SK-N-SH treated with all-trans-retinoic acid at 6 μM for 48 hours (cell line): Measurements from ENCODE around the gene IQCH.

Experiments
- CSDC2 ChIP-seq: fragments of 250-450 bp; sonication (Bioruptor Pico); IDR thresholded peaks from 2 replicates; pipeline ENCODE4 v1.5.0; 2020; ENCODE audit warnings: mild to moderate bottlenecking, moderate library complexity
- ESRRG ChIP-seq: fragments of 250-450 bp; sonication (Bioruptor Pico); IDR thresholded peaks from 2 replicates; pipeline ENCODE4 v1.6.1; 2021; ENCODE audit warnings: mild to moderate bottlenecking
- GLIS3 ChIP-seq: fragments of 250-450 bp; sonication (Bioruptor Pico); IDR thresholded peaks from 2 replicates; pipeline ENCODE4 v1.5.0; 2020; ENCODE audit warnings: mild to moderate bottlenecking, moderate library complexity
- PPARA ChIP-seq: fragments of 250-450 bp; sonication (Bioruptor Pico); IDR thresholded peaks from 2 replicates; pipeline ENCODE4 v1.5.0; 2020; ENCODE audit warnings: mild to moderate bottlenecking, borderline replicate concordance
- RARB ChIP-seq: fragments of 250-450 bp; sonication (Bioruptor Pico); IDR thresholded peaks from 2 replicates; pipeline ENCODE4 v1.8.0; 2021; ENCODE audit warnings: mild to moderate bottlenecking, moderate library complexity
- SNAI2 ChIP-seq: fragments of 250-450 bp; sonication (Bioruptor Pico); IDR thresholded peaks from 2 replicates; pipeline ENCODE4 v1.5.0; 2020; ENCODE audit warnings: mild to moderate bottlenecking, moderate library complexity
- TCF4 ChIP-seq: fragments of 250-450 bp; sonication (Bioruptor Pico); IDR thresholded peaks from 2 replicates; pipeline ENCODE4 v1.8.0; 2021; ENCODE audit warnings: mild to moderate bottlenecking, moderate library complexity, borderline replicate concordance
- TSHZ2 ChIP-seq: fragments of 250-450 bp; sonication (Bioruptor Pico); IDR thresholded peaks from 2 replicates; pipeline ENCODE4 v1.5.0; 2020; ENCODE audit warnings: mild to moderate bottlenecking, moderate library complexity
- ZFP30 ChIP-seq: fragments of 450-650 bp; formaldehyde crosslinking; IDR thresholded peaks from 2 replicates; pipeline ENCODE4 v1.5.0; 2022; ENCODE audit warnings: mild to moderate bottlenecking, moderate library complexity
- ZNF8 ChIP-seq: fragments of 450-650 bp; formaldehyde crosslinking; IDR thresholded peaks from 2 replicates; pipeline ENCODE4 v1.5.0; 2020; ENCODE audit warnings: mild to moderate bottlenecking, moderate library complexity
- TF ChIP-seq, protein P1 (sequence below): fragments of 250-450 bp; sonication (Bioruptor Pico); IDR thresholded peaks from 2 replicates; pipeline ENCODE4 v1.8.0; 2020; ENCODE audit warnings: mild to moderate bottlenecking, moderate library complexity, borderline replicate concordance

DNA sequence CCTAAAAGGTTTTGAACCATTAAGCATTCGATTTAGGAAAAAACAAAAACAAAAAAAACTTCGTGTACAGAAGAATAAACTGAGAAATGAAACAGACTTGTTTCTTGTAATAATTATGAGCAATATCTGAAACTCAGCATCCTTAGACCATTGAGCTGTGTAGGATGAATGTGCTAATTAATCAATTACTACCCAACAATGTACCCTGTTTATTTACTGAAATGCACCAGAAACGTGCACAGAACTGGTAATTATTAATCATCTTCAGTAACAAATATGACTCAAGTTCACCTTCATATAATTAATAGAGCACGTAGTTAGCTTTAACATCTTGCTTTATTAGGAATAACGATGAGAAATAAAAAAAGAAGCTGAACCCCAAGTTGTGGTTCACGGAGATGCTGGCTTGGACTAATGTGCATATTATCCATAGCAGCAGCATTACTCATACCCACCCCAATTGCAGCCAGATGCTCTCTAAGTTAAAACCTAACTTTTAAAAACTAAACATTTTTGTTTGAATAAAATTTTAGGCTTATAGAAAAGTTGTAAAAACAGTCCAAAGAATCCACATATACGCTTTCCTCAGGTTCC lies 256.1 kb downstream of the IQCH start:
- TF ChIP-seq ESRRG (CRISPR knock-in tag) (no peak), GLIS3 (CRISPR knock-in tag) (no peak), PPARA (no peak), RARB (CRISPR knock-in tag) (no peak), ZFP30 (CRISPR knock-in tag) (no peak), SNAI2 (no peak), TSHZ2 (CRISPR knock-in tag) (no peak), TCF4 (CRISPR knock-in tag) (no peak), CSDC2 (CRISPR knock-in tag) (no peak), ZNF8 (no peak)
- TF ChIP-seq, protein P1, sequence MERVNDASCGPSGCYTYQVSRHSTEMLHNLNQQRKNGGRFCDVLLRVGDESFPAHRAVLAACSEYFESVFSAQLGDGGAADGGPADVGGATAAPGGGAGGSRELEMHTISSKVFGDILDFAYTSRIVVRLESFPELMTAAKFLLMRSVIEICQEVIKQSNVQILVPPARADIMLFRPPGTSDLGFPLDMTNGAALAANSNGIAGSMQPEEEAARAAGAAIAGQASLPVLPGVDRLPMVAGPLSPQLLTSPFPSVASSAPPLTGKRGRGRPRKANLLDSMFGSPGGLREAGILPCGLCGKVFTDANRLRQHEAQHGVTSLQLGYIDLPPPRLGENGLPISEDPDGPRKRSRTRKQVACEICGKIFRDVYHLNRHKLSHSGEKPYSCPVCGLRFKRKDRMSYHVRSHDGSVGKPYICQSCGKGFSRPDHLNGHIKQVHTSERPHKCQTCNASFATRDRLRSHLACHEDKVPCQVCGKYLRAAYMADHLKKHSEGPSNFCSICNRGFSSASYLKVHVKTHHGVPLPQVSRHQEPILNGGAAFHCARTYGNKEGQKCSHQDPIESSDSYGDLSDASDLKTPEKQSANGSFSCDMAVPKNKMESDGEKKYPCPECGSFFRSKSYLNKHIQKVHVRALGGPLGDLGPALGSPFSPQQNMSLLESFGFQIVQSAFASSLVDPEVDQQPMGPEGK (CRISPR knock-in tag): no peak
